ENCODE data around the gene WNT5B. TPM values are rescaled to one million over a fixed set of nuclear protein-coding genes. Genes with fewer than 3 reads are reported as not detected.

WNT5B gene
- total RNA-seq, 1 donor from 2014 or later: 2.1 TPM

- Histone ChIP-seq H3K4me1 (peaks cover 79% of the 10 kb centered on the region), H3K36me3 (no peaks in the 10 kb centered on the region), H3K9me3 (replicated peaks) (no peaks in the 10 kb centered on the region), H3K4me3 (peak overlapping the region; percentile 89), H3K27me3 (ENCODE audit: low read depth) (no peaks in the 10 kb centered on the region), H3K27ac (replicated peaks) (peak overlapping the region; percentile 99)
- intact Hi-C loops (cut with micrococcal nuclease): no loop called here
- TF ChIP-seq CTCF (IDR thresholded peaks at IDR 0.05; ENCODE audit: borderline replicate concordance): peak; percentile 18
- no peak for DNase-seq
Observed at GRCh38 chr12:1591034-1591433, 38.0 kb upstream of the WNT5B start.

- Histone ChIP-seq H3K36me3 (no peaks in the 10 kb centered on the region), H3K4me1 (peaks cover 79% of the 10 kb centered on the region), H3K27ac (replicated peaks) (peak overlapping the region; percentile 99), H3K4me3 (peak overlapping the region; percentile 89), H3K27me3 (ENCODE audit: low read depth) (no peaks in the 10 kb centered on the region), H3K9me3 (replicated peaks) (no peaks in the 10 kb centered on the region)
- intact Hi-C loops (cut with micrococcal nuclease): no loop called here
- TF ChIP-seq CTCF (IDR thresholded peaks at IDR 0.05; ENCODE audit: borderline replicate concordance): no peak
- DNase-seq: no peak
Observed at GRCh38 chr12:1591543-1591942, 37.5 kb upstream of the WNT5B start.

GRCh38 chr12:1592444-1593173 lies 36.4 kb upstream of the WNT5B start:
- Histone ChIP-seq H3K4me1 (peaks cover 71% of the 10 kb centered on the region), H3K27ac (replicated peaks) (peak overlapping the region; percentile 99), H3K9me3 (replicated peaks) (no peaks in the 10 kb centered on the region), H3K36me3 (no peaks in the 10 kb centered on the region), H3K4me3 (peak overlapping the region; percentile 89), H3K27me3 (ENCODE audit: low read depth) (no peaks in the 10 kb centered on the region)
- intact Hi-C loops (cut with micrococcal nuclease): no loop called here
- no peak for TF ChIP-seq CTCF (IDR thresholded peaks at IDR 0.05; ENCODE audit: borderline replicate concordance)
- DNase-seq: no peak

GRCh38 chr12:1593174-1594005 lies 35.6 kb upstream of the WNT5B start:
- H3K36me3 ChIP-seq: no peaks in the 10 kb centered on the region
- DNase-seq: peak; percentile 48
- intact Hi-C loops (cut with micrococcal nuclease): no loop called here

GRCh38 chr12:1594006-1594260 lies 35.1 kb upstream of the WNT5B start:
- H3K27ac ChIP-seq (replicated peaks): peak overlapping the region; percentile 99
- H3K27me3 ChIP-seq (ENCODE audit: low read depth): no peaks in the 10 kb centered on the region
- no peaks in the 10 kb centered on the region for H3K36me3 ChIP-seq
- no peak for TF ChIP-seq CTCF (IDR thresholded peaks at IDR 0.05; ENCODE audit: borderline replicate concordance)
- DNase-seq: no peak
- peaks cover 58% of the 10 kb centered on the region for H3K4me1 ChIP-seq
- peak overlapping the region; percentile 89 for H3K4me3 ChIP-seq
- H3K9me3 ChIP-seq (replicated peaks): no peaks in the 10 kb centered on the region
- intact Hi-C loops (cut with micrococcal nuclease): no loop called here

More at GRCh38 chr12:1593174-1594005, 35.6 kb upstream of the WNT5B start:
- peaks cover 63% of the 10 kb centered on the region for H3K4me1 ChIP-seq
- no peaks in the 10 kb centered on the region for H3K27me3 ChIP-seq (ENCODE audit: low read depth)
- H3K4me3 ChIP-seq: peak overlapping the region; percentile 89
- H3K9me3 ChIP-seq (replicated peaks): no peaks in the 10 kb centered on the region
- no peak for TF ChIP-seq CTCF (IDR thresholded peaks at IDR 0.05; ENCODE audit: borderline replicate concordance)
- peak overlapping the region; percentile 99 for H3K27ac ChIP-seq (replicated peaks)
